ENCODE data around the gene GRAMD1C. TPM values are rescaled to one million over a fixed set of nuclear protein-coding genes. Genes with fewer than 3 reads are reported as not detected.
A peak's percentile ranks its signal among the peaks of the same experiment; 100 is the strongest.

Gene GRAMD1C
- total and polyA plus RNA-seq, 2 of the 13 experiments (the other 11 are each of a cell fraction or from before 2014, with no cell fraction given) = 0.45 TPM; not detected in 1

- TF ChIP-seq HBP1 (CRISPR knock-in tag; IDR thresholded peaks at IDR 0.05; ENCODE audit: low read depth) (no peak), CCDC6 (CRISPR knock-in tag; IDR thresholded peaks at IDR 0.05) (0 out of 2 replicates have a peak, but pooled peaks have one; percentile 64), HOXA3 (CRISPR knock-in tag; IDR thresholded peaks at IDR 0.05) (no peak; the same call in 1 of the 2 replicates), MAZ (IDR thresholded peaks at IDR 0.05; ENCODE audit: borderline replicate concordance, low read depth, low read length) (no peak), MAZ (CRISPR knock-in tag; IDR thresholded peaks at IDR 0.05; ENCODE audit: low read depth) (peak; percentile 50; the same call in 1 of the 2 replicates), ZNF362 (CRISPR knock-in tag; IDR thresholded peaks at IDR 0.05; ENCODE audit: borderline replicate concordance) (no peak), ZBTB4 (CRISPR knock-in tag; IDR thresholded peaks at IDR 0.05; ENCODE audit: borderline replicate concordance) (no peak), ZNF792 (CRISPR knock-in tag; IDR thresholded peaks at IDR 0.05) (no peak), ZBED4 (CRISPR knock-in tag; IDR thresholded peaks at IDR 0.05; ENCODE audit: borderline replicate concordance) (no peak), ZNF17 (CRISPR knock-in tag; IDR thresholded peaks at IDR 0.05) (no peak), ZNF574 (CRISPR knock-in tag; IDR thresholded peaks at IDR 0.05) (peak; percentile 29; the same call in 1 of the 2 replicates), SNAPC2 (CRISPR knock-in tag; IDR thresholded peaks at IDR 0.05) (no peak)
Observed at GRCh38 chr3:113947372-113948014, 108.9 kb downstream of the GRAMD1C start, which contains the start of gene ZDHHC23 (continued).

Data from HepG2 (cell line).